Panc1 (cell line): ENCODE results near the gene SLC35F1. TPM values are rescaled to one million over a fixed set of nuclear protein-coding genes. Genes with fewer than 3 reads are reported as not detected.

Experiments used
- ATAC-seq: fragments of 200-7000 bp; cut with Tn5 transposase; 2 replicates; pipeline ENCODE4 v1.9.1; 2020; ENCODE audit warnings: mild to moderate bottlenecking, moderate library complexity
- BruUV-seq: library from RNA; stranded (reverse); fragments of 400-500 nt; replicated peaks from 2 replicates; lab custom pipeline; 2021; lab: Mats Ljungman, UMichigan
- CTCF ChIA-PET: fragments of 300-600 bp; sonication (Branson Sonifier 250); formaldehyde crosslinking; loops from one replicate; lab custom pipeline; 2022; ENCODE audit warnings: antibody characterized with exemption; lab: Charles Lee
- POLR2A ChIA-PET: fragments of 300-600 bp; sonication (Branson Sonifier 250); formaldehyde crosslinking; loops from one replicate; lab custom pipeline; 2022; ENCODE audit warnings: antibody characterized with exemption; lab: Charles Lee
- DNase-seq: peaks from one replicate; pipeline ENCODE4 v3.0.0-alpha.2; 2010; ENCODE audit warnings: low read depth, low spot score
- H3K27ac ChIP-seq: 2 replicates; pipeline ENCODE4 v1.5.1; 2011; ENCODE audit warnings: mild to moderate bottlenecking, low read length, inconsistent platforms
- H3K27me3 ChIP-seq: fragments of 200-500 bp; sonication (Bioruptor generic); 2 replicates; pipeline ENCODE4 v1.6.0; 2014; ENCODE audit warnings: low read length, inconsistent platforms; ENCODE audit not compliant: control insufficient read depth, insufficient read depth
- H3K36me3 ChIP-seq: fragments of 200-500 bp; sonication (Bioruptor generic); 2 replicates; pipeline ENCODE4 v1.5.1; 2014; ENCODE audit warnings: inconsistent platforms, mild to moderate bottlenecking, low read length, moderate library complexity; ENCODE audit not compliant: control insufficient read depth, insufficient read depth
- H3K4me1 ChIP-seq: 2 replicates; pipeline ENCODE4 v1.5.1; 2011; ENCODE audit warnings: inconsistent platforms, mild to moderate bottlenecking, low read length, moderate library complexity; ENCODE audit not compliant: control insufficient read depth, insufficient read depth
- H3K4me3 ChIP-seq, 2 experiments: 2 replicates each; pipeline ENCODE4 v1.5.1; 2011 to 2012; ENCODE audit warnings: low read depth in 2 of 2, low read length in 2 of 2, mild to moderate bottlenecking in 2 of 2, inconsistent platforms in 1 of 2, moderate library complexity in 1 of 2
- H3K9me3 ChIP-seq: fragments of 200-500 bp; sonication (Bioruptor generic); 2 replicates; pipeline ENCODE4 v1.5.1; 2014; ENCODE audit warnings: low read depth, mild to moderate bottlenecking, inconsistent platforms, low read length, moderate library complexity; ENCODE audit not compliant: control insufficient read depth, insufficient read depth
- POLR2AphosphoS5 ChIP-seq: IDR thresholded peaks from 2 replicates; pipeline ENCODE4 v1.6.1; 2012; ENCODE audit warnings: mild to moderate bottlenecking, low read depth, low read length, moderate library complexity
- SIN3A ChIP-seq: IDR thresholded peaks from 2 replicates; pipeline ENCODE4 v1.6.1; 2012; ENCODE audit warnings: low read depth, mild to moderate bottlenecking, low read length, moderate library complexity, borderline replicate concordance; ENCODE audit not compliant: insufficient read depth
- TCF7L2 ChIP-seq: IDR thresholded peaks from 2 replicates; pipeline ENCODE4 v1.6.1; 2011; ENCODE audit warnings: mild to moderate bottlenecking, low read depth, low read length, inconsistent platforms
- in situ Hi-C: cut with HindIII; loops from 2 replicates; pipeline ENCODE4 v1.10.0; 2016; ENCODE audit warnings: low sequenced_read_pairs, low pct_unique_long_range_greater_than_20kb
- intact Hi-C: fragments of 100-400 bp; cut with micrococcal nuclease; formaldehyde crosslinking; loops from one replicate; pipeline ENCODE4 v1.10.0; 2022; ENCODE audit not compliant: unreplicated experiment
- total RNA-seq: library from RNA; stranded (reverse); gene quantifications from one replicate; pipeline ENCODE4 v1.2.1, GENCODE V29; 2021; ENCODE audit not compliant: unreplicated experiment
- TF ChIP-seq, protein P1 (sequence below): fragments of 450-650 bp; IDR thresholded peaks from 2 replicates; pipeline ENCODE4 v1.5.1; 2017; ENCODE audit warnings: mild to moderate bottlenecking
- TF ChIP-seq, protein P2 (sequence below), 2 experiments: IDR thresholded peaks; 2 replicates each; pipeline ENCODE4 v1.6.1; 2011 to 2012; ENCODE audit warnings: low read depth in 2 of 2, control low read depth in 1 of 2, low read length in 1 of 2, mild to moderate bottlenecking in 1 of 2, moderate library complexity in 1 of 2; ENCODE audit not compliant: insufficient read depth in 1 of 2

SLC35F1 gene
- total RNA-seq, 1 experiment from 2014 or later: not detected

- no peaks in the 10 kb centered on the region for H3K27me3 ChIP-seq
- no peak overlapping the region for H3K27ac ChIP-seq
- POLR2A ChIA-PET: no interaction called here
- in situ Hi-C loops (no loop called here), intact Hi-C loops (no loop called here)
- no peak for DNase-seq
- no peak overlapping the region for H3K4me3 ChIP-seq
- no TSS peak for BruUV-seq
- CTCF ChIA-PET: no interaction called here
- no peak for ATAC-seq
- H3K9me3 ChIP-seq: no peaks in the 10 kb centered on the region
- H3K4me1 ChIP-seq: no peaks in the 10 kb centered on the region
- H3K36me3 ChIP-seq: no peaks in the 10 kb centered on the region
- TF ChIP-seq SIN3A (no peak), TCF7L2 (no peak), POLR2AphosphoS5 (no peak)
- TF ChIP-seq, protein P1, sequence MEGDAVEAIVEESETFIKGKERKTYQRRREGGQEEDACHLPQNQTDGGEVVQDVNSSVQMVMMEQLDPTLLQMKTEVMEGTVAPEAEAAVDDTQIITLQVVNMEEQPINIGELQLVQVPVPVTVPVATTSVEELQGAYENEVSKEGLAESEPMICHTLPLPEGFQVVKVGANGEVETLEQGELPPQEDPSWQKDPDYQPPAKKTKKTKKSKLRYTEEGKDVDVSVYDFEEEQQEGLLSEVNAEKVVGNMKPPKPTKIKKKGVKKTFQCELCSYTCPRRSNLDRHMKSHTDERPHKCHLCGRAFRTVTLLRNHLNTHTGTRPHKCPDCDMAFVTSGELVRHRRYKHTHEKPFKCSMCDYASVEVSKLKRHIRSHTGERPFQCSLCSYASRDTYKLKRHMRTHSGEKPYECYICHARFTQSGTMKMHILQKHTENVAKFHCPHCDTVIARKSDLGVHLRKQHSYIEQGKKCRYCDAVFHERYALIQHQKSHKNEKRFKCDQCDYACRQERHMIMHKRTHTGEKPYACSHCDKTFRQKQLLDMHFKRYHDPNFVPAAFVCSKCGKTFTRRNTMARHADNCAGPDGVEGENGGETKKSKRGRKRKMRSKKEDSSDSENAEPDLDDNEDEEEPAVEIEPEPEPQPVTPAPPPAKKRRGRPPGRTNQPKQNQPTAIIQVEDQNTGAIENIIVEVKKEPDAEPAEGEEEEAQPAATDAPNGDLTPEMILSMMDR: no peak
- TF ChIP-seq, protein P2, sequence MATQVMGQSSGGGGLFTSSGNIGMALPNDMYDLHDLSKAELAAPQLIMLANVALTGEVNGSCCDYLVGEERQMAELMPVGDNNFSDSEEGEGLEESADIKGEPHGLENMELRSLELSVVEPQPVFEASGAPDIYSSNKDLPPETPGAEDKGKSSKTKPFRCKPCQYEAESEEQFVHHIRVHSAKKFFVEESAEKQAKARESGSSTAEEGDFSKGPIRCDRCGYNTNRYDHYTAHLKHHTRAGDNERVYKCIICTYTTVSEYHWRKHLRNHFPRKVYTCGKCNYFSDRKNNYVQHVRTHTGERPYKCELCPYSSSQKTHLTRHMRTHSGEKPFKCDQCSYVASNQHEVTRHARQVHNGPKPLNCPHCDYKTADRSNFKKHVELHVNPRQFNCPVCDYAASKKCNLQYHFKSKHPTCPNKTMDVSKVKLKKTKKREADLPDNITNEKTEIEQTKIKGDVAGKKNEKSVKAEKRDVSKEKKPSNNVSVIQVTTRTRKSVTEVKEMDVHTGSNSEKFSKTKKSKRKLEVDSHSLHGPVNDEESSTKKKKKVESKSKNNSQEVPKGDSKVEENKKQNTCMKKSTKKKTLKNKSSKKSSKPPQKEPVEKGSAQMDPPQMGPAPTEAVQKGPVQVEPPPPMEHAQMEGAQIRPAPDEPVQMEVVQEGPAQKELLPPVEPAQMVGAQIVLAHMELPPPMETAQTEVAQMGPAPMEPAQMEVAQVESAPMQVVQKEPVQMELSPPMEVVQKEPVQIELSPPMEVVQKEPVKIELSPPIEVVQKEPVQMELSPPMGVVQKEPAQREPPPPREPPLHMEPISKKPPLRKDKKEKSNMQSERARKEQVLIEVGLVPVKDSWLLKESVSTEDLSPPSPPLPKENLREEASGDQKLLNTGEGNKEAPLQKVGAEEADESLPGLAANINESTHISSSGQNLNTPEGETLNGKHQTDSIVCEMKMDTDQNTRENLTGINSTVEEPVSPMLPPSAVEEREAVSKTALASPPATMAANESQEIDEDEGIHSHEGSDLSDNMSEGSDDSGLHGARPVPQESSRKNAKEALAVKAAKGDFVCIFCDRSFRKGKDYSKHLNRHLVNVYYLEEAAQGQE (IDR thresholded peaks at IDR 0.05; ENCODE audit: insufficient read depth in 1 of 2, low read depth in 2 of 2, low read length in 1 of 2): no peak
Measured at GRCh38 chr6:118202517-118202916, 295.5 kb downstream of the SLC35F1 start.

DNA sequence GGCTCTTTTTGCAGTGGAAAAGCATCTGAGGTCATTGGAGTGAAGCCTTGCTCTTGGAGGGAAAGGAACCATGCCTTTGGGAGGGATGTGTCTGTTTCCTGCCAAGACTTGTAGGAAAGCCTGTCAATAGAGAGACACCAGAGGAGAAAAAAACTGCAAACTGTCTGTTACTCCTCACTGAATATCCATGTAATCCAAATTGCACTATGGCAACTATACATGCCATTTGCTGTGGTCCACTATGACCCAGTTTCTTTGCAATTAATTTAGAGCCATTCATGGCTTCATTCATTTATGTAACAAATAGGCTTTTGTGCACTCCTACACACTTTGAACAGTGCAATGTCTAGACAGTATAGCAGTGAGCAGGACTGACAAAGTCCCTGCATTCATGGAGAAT, 296.5 kb downstream of the SLC35F1 start:
- no peak overlapping the region for H3K27ac ChIP-seq
- intact Hi-C loops (no loop called here), in situ Hi-C loops (no loop called here)
- ATAC-seq (no peak), DNase-seq (no peak)
- no peaks in the 10 kb centered on the region for H3K27me3 ChIP-seq
- TF ChIP-seq, protein P2 (IDR thresholded peaks at IDR 0.05; ENCODE audit: insufficient read depth in 1 of 2, low read depth in 2 of 2, low read length in 1 of 2): no peak
- TF ChIP-seq SIN3A (no peak), TCF7L2 (no peak), POLR2AphosphoS5 (no peak)
- TF ChIP-seq, protein P1: no peak
- ChIA-PET POLR2A (no interaction called here), CTCF (no interaction called here)
- BruUV-seq: no TSS peak
- no peak overlapping the region for H3K4me3 ChIP-seq
- H3K4me1 ChIP-seq: no peaks in the 10 kb centered on the region
- H3K9me3 ChIP-seq: no peaks in the 10 kb centered on the region
- H3K36me3 ChIP-seq: no peaks in the 10 kb centered on the region
